ENCODE data around the gene CNOT1. TPM values are rescaled to one million over a fixed set of nuclear protein-coding genes. Genes with fewer than 3 reads are reported as not detected.

CNOT1 gene
- total RNA-seq, 1 experiment from 2014 or later = 135 TPM

DNA sequence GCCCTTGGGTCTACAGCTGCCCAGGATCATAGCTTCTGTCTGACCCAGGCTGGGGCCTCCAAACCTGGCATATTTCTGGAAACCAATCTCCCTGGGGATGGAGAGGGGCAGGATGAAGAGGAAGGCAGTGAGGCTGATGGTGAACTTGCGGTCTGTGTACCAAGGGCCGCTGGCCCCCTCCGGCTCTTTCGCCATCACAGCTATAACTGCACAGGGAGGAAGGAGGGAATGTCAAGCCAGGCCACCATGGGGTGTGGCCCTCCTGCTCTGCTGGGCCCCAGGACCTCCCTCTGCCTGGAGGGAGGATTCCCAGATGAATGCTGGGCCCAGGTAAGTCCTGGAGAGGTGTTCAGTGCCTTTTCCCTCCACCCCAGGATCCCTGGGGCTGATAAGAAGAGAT, 48.6 kb upstream of the CNOT1 start:
- no TSS peak for BruUV-seq (replicated peaks)
- Histone ChIP-seq H3K79me2 (ENCODE audit: low read length) (no peaks in the 10 kb centered on the region), H3K4me2 (ENCODE audit: low read length) (no peak overlapping the region), H3K4me3 (ENCODE audit: low read length) (no peak overlapping the region), H3K4me1 (ENCODE audit: insufficient read depth, low read length) (no peaks in the 10 kb centered on the region), H3F3A (ENCODE audit: low read length, unreplicated experiment) (no peaks in the 10 kb centered on the region), H3K9me3 (ENCODE audit: low read length) (no peaks in the 10 kb centered on the region), H3K27me3 (ENCODE audit: low read length) (no peaks in the 10 kb centered on the region), H3K9ac (ENCODE audit: low read length) (no peak overlapping the region), H3K27ac (ENCODE audit: low read length) (no peak overlapping the region), H2AFZ (ENCODE audit: low read length) (no peak overlapping the region), H4K20me1 (ENCODE audit: low read length) (no peaks in the 10 kb centered on the region), H3K36me3 (ENCODE audit: low read depth, low read length) (no peaks in the 10 kb centered on the region), H3K9me2 (replicated peaks; ENCODE audit: low read length) (no peaks in the 10 kb centered on the region)
- ATAC-seq (no peak), DNase-seq (no peak)
- CTCF ChIA-PET = interaction anchor here (1.1 kb wide), 1 partner anchor 78 kb away, joined by 17 read pairs; no protein-coding TSS in a partner anchor
- no peak for TF ChIP-seq EZH2phosphoT487 (IDR thresholded peaks at IDR 0.05; ENCODE audit: borderline replicate concordance, low read length)
- TF ChIP-seq, protein P1, sequence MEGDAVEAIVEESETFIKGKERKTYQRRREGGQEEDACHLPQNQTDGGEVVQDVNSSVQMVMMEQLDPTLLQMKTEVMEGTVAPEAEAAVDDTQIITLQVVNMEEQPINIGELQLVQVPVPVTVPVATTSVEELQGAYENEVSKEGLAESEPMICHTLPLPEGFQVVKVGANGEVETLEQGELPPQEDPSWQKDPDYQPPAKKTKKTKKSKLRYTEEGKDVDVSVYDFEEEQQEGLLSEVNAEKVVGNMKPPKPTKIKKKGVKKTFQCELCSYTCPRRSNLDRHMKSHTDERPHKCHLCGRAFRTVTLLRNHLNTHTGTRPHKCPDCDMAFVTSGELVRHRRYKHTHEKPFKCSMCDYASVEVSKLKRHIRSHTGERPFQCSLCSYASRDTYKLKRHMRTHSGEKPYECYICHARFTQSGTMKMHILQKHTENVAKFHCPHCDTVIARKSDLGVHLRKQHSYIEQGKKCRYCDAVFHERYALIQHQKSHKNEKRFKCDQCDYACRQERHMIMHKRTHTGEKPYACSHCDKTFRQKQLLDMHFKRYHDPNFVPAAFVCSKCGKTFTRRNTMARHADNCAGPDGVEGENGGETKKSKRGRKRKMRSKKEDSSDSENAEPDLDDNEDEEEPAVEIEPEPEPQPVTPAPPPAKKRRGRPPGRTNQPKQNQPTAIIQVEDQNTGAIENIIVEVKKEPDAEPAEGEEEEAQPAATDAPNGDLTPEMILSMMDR (conservative IDR thresholded peaks at IDR 0.05; ENCODE audit: low read depth, low read length) = no peak
- POLR2A ChIA-PET (ENCODE audit: unreplicated experiment) = no interaction called here
- intact Hi-C loops (cut with micrococcal nuclease) = loop anchor here (1.0 kb wide), 1 partner anchor 78 kb away; no protein-coding TSS in a partner anchor

DNA sequence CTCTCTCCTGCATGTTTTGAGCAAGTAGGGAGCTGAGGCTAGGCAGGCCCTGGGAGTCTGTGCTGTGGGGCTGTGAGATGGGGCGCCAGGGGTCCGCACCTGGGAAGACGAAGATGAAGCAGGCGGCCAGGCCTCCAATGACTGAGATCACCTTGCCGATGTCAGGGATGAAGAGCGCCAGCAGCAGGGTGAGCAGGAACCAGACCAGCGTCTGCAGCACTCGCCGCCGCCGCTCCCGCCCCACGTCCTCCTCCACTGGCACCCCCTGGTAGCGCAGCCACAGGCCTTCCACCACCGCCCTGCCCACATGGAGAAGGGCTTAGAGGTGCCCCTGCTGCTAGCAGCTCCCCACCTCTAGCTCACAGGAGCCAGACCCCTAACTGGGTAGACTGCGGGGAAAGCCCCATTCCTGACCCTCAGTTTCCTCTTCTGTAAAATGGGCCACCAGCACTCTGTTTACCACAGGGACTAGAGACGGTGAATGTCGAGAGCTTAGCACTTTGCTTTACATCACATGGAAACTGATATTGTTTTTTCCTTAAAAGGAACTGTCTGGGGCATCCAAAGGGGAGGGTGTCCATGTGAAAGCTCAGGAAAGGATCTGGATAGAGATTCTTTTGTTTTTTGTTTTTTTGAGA, 41.4 kb upstream of the CNOT1 start:
- Histone ChIP-seq H3K36me3 (ENCODE audit: low read depth, low read length) (no peaks in the 10 kb centered on the region), H4K20me1 (ENCODE audit: low read length) (no peaks in the 10 kb centered on the region), H3K4me3 (ENCODE audit: low read length) (no peak overlapping the region), H3K4me2 (ENCODE audit: low read length) (no peak overlapping the region), H3K27ac (ENCODE audit: low read length) (no peak overlapping the region), H3F3A (ENCODE audit: low read length, unreplicated experiment) (no peaks in the 10 kb centered on the region), H3K79me2 (ENCODE audit: low read length) (no peaks in the 10 kb centered on the region), H3K9ac (ENCODE audit: low read length) (no peak overlapping the region), H3K27me3 (ENCODE audit: low read length) (no peaks in the 10 kb centered on the region), H3K4me1 (ENCODE audit: insufficient read depth, low read length) (no peaks in the 10 kb centered on the region), H3K9me3 (ENCODE audit: low read length) (no peaks in the 10 kb centered on the region), H3K9me2 (replicated peaks; ENCODE audit: low read length) (no peaks in the 10 kb centered on the region), H2AFZ (ENCODE audit: low read length) (no peak overlapping the region)
- intact Hi-C loops (cut with micrococcal nuclease) = no loop called here
- no peak for ATAC-seq
- no peak for TF ChIP-seq EZH2phosphoT487 (IDR thresholded peaks at IDR 0.05; ENCODE audit: borderline replicate concordance, low read length)
- TF ChIP-seq EZH2 (IDR thresholded peaks at IDR 0.05; ENCODE audit: low read length, unreplicated experiment) = no peak
- TF ChIP-seq, protein P1 (conservative IDR thresholded peaks at IDR 0.05; ENCODE audit: low read depth, low read length) = no peak
- DNase-seq = no peak
- ChIA-PET POLR2A (ENCODE audit: unreplicated experiment) (no interaction called here), CTCF (no interaction called here)
- no TSS peak for BruUV-seq (replicated peaks)

DNA sequence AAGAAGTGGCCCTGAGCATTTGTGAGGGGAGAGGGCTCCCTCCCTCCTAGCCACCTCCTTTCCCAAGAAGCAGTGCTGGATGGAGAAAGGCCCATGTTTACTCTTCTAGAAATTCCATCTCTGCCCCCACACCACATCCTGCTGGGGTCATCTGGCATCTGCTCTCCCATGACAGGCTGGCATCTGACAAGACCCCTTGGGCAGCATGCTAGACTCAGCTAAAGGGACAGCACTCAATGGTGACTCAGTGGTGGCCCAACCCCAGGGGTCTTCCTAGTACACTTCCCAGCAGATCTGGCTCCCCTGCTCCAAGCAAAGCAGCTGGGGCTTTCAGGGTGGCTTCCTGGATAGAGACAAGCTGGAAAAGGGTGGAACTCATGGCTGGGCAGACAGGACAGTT, 40.6 kb upstream of the CNOT1 start:
- Histone ChIP-seq H3K79me2 (ENCODE audit: low read length) (no peaks in the 10 kb centered on the region), H3K9me2 (replicated peaks; ENCODE audit: low read length) (no peaks in the 10 kb centered on the region), H3K9me3 (ENCODE audit: low read length) (no peaks in the 10 kb centered on the region), H3K9ac (ENCODE audit: low read length) (no peak overlapping the region), H3K36me3 (ENCODE audit: low read depth, low read length) (no peaks in the 10 kb centered on the region), H3F3A (ENCODE audit: low read length, unreplicated experiment) (no peaks in the 10 kb centered on the region), H3K4me1 (ENCODE audit: insufficient read depth, low read length) (no peaks in the 10 kb centered on the region), H3K4me3 (ENCODE audit: low read length) (no peak overlapping the region), H3K4me2 (ENCODE audit: low read length) (no peak overlapping the region), H3K27me3 (ENCODE audit: low read length) (no peaks in the 10 kb centered on the region), H2AFZ (ENCODE audit: low read length) (no peak overlapping the region), H3K27ac (ENCODE audit: low read length) (no peak overlapping the region), H4K20me1 (ENCODE audit: low read length) (no peaks in the 10 kb centered on the region)
- TF ChIP-seq, protein P1 (conservative IDR thresholded peaks at IDR 0.05; ENCODE audit: low read depth, low read length) = no peak
- TF ChIP-seq EZH2 (IDR thresholded peaks at IDR 0.05; ENCODE audit: low read length, unreplicated experiment) (no peak), EZH2phosphoT487 (IDR thresholded peaks at IDR 0.05; ENCODE audit: borderline replicate concordance, low read length) (no peak)
- BruUV-seq (replicated peaks) = no TSS peak
- ATAC-seq (no peak), DNase-seq (no peak)
- intact Hi-C loops (cut with micrococcal nuclease) = no loop called here
- POLR2A ChIA-PET (ENCODE audit: unreplicated experiment) = no interaction called here
- CTCF ChIA-PET = no interaction called here
